ENCODE measurements around the gene CRHR2.

The CRHR2 gene

DNA sequence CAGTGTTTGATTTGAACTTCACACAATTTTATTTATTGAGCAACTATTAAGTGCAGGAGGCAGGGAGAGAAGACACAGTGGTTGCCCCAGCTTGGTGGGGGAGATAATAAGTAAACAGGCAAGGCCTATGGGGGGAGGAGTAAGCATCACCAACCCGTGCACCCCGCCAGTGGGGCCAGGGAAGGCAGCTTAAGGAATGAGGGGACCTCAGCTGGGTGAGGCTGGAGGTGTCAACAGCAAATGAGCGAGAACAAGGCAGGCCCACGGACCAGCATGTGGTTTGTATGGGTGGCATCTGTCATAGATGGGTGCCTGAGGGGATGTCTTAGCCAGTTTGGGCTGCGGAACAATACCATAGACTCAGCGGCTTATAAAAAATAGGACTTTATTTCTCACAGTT, 24.1 kb upstream of the CRHR2 start:
- no peak for DNase-seq

DNA sequence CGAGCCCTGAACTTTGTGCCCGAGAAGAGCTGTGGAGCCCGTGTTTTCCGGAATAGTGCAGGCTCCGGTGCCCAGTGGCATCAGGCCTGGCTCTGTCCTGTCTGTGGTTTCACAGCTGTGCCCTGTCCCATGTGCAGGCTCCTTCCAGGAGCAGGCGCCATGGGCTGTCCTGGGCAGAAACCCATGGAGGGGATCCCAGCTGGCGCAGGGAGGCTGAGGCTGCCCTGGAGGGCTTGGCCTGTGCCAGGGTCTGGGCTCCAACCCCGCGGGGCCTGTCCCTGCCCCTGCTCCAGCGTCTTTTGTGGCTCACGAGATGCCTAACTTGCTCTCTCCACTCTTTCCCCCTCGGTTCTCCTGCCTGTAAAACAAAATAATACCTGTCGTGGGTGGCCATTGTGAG, 23.3 kb upstream of the CRHR2 start:
- no peak for DNase-seq

DNA sequence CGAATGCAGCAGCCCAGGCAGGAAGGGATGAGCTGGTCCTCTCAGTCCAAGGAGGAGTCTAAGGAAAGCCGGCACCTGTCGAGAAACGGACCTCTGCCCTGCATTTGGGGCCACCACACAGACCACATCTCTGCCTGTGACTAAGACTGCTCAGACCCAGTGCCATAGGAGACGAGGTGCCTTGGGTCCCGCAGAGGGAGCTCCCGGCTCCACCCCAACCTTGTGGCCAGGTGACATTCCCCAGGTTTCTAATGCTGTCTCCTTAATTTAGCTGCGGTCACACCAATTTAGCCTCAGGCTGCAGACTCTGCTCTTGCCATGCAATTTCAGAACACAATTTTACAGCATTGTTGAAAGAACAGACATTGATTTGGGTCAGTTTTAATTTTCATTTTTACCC, 22.8 kb upstream of the CRHR2 start:
- no peak for DNase-seq

DNA sequence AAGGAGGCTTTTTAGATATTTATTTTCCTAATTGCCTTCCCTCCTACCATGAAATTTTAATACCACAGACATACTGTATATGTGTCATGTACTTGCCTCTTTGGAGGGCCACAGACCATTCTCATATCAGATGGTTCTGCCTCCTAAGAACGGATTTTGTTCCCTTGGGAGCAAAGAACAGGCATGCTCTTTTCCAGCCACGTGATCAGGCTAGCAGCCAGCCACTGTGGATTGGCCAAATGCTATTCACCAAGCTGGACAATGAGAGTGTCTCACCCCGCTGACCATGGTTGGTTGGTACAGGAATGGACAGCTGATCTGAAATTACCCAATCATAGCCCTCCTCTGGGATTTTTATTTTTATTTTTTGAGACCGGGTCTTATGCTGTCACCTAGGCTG, 21.5 kb upstream of the CRHR2 start:
- DNase-seq: no peak

DNA sequence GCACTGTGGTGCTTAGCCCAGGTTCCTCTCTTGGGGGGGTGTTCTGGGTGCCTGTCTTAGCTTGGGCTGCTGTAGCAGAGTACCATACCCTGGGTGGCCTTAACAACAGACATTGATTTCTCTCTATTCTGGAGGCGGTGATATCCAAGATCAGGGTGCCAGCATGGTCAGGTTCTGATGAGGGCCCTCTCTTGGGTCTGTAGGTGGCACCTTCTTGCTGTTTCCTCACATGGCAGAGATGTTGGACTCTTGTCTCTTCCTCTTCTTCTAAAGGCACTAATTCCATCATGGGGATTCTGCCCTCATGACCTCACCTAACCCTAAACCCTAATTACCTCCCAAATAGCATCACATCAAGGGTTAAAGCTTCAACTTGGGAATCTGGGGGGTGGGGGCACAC, 19.9 kb upstream of the CRHR2 start:
- DNase-seq: peak in 1 of 2 donors; percentile 40

DNA sequence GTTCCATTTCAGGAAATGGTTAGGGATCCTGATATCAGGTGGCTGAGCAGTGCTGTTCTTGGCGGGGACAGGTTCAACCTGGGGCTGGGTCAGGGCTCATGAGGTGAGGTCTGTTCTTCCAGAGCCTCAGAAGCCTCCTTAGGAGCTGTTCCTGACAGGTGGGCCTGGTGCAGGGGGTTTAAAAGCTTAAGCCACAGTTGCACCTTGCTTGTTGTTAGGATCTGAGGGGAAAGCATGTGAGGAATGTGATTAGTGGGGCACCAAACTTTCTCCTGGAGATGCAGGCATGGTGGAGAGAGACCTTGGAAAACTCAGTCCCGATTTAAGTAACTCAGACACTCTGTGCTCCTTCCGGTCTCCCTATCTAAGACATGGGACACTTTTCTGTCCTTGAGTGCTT, 18.7 kb upstream of the CRHR2 start:
- DNase-seq: no peak

DNA sequence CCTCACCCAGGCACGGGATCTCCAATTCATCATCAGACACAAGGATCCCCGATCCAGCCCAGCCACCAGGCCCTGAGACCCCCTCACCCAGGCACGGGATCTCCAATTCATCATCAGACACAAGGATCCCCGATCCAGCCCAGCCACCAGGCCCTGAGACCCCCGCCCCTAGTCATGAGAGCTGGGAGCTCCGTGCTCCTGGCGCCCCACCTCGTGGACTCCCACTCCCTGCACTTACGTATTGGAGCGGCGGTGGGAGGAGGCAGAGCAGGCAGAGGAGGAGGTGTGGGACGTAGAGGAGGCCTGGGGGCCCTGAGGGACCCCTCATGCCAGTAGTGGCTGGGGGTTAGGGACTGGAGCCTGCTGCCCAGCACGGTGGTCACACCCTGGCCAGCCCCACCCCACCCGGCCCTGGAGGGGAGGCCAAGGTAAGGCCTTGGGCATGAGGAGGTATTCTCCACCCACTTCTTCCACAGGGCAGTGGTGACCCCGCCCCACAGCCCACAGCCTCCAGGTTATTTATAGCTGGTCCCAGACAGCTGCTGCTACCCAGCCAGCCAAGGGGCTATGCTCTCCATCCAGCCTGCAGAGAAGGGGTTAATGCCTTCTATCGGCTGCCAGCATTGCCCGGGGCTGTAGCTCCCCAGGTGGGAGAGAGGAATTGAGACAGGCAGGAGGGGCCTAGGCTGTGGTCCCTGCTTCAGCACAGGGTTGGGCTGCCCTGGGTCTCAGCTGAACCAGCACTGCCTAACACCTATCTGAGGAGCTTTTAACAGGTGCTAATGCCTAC, 17.6 kb upstream of the CRHR2 start:
- no peak for DNase-seq

DNA sequence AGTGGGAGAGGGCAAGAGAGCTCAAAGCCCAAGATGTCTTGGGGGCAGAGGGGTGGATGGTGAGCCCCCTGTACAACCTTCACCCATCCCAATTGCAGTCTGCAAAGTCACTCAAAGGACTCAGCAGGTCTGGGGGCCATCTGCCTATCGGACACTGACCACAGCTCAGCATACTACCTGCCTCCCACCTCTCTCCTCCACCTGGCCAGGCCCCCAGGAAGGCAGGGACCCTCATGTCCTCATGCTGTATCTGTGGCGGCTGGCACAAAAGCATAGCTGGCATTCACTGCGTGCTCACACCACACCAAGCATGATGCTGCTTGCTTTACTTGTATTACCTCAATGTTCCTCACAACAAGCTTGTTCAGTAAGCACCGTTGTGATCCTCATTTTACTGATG, 16.2 kb upstream of the CRHR2 start:
- no peak for DNase-seq

DNA sequence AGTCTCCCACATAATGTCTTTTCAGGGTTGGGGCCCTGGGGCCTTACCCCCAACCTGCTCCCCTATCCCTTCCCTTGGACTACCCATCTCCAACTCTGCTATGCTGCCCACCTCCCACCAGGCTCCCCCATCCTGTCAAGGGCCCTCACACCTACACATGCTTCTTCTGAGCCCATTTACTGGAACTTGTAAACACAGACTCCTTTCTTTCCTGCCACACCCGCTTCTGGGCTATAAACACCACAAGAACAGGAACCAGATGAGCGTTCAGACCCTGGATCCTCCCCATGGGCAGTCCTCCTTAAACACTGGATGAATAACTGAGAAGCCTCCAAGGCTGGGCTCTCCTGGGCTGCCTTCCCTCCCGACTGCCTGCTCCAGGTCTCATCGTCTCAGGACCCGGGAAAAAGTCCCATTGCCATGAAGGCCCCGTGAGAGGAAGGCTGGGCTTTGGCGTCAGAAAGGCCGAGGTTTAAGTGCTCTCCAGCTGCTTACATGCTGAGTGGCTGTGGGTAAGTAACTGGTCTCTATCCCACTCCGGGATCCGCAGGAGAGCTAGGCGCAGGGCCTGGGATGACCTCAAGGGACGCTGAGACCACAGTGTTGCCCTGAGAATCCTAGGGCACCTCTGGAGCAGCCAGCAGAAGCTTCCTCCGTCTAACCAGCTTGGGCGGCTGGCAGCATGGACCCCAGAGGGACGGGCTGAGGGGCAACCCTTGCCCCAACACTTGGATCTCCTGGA, 15.6 kb upstream of the CRHR2 start:
- DNase-seq: no peak

DNA sequence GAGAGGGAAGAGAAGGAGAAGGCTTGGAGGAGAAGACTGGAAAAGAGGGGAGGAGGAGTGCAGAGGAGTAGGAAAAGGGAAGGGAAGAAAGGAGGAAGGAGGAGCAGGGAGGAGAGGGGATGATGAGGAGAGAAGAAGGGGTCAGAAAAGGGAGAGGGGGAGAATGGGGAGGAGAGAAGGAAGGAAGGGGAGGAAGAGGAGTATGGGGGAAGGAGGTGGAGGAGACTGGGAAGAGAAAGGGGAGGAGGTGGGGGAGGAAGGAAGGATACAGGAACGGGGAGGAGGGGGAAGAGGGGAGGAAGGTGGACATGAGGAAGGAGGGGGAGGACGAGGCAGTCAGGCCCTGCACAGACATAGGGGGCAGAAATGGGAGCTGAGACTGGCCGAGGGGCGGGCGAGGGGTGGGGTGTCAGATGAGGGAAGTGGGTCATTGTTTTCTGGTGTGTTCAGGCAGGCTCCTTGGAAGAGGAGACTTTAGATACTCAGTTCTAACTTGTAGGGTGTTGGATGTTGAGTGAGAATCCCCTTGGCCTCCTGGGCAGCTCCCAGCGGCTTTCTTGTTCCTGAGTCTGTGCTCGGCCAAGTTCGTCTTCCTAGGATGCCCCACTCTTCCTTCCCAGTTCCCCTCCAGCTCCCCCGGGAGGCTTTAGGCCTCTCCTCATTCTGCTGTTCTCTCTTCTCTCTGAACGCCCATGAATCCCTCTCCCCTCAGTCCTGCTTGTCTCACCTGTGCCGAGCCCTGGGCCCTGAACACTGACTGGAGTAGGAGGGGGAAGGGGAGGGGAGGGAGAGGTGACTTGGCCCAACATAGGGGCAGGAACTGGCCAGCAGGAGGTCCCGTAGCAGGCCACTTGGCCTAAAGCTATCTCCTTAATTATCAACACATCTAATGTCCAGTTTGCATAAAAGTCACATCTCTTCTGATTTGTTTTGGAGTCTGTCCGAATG, 12.8 kb upstream of the CRHR2 start:
- no peak for DNase-seq

DNA sequence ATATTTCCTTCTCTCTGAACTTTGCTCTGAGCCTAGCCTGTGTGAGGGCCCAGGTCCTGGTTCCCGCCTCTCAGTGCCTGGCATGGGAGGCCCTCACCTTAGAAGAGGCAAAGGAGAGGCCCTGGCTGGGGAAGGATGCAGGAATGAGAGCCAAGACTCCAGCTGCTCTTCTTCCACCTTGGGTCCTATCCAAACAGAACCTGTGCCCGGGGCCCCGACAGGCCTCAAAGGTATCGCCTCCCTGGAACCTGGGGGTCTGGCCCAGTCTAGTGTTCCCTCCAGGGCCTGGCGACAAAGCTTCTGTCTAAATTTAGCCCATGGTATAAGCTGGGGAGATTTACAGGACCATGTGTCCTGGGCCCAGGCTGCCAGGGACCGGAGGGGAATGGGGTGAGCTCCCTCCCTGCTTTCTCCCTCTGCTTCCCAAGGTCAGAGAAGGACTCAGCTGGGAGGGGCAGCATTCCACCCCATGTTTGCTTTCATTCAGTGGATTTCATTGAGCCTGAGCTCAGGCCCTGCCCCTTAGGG, 12.0 kb upstream of the CRHR2 start:
- DNase-seq: no peak

DNA sequence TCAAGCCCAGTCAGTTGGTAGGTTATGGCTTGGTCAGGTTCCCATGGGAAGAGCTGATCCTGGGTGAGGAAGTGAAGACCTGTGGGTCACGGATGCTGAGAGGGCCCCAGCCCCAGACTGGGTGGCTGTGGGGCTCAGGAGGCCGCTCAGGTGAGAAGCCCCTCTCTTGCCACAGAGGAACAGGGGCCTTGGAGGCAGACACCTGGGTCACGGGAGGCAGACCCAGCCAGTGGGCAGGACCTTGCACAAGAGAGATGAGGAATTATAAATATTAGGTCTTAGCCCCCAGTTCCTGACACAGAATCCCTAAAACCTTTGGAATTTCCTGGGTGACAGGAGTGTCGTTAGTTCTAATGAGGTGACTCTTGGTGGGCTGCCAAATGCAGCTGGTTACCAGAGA, 10.6 kb upstream of the CRHR2 start:
- no peak for DNase-seq

DNA sequence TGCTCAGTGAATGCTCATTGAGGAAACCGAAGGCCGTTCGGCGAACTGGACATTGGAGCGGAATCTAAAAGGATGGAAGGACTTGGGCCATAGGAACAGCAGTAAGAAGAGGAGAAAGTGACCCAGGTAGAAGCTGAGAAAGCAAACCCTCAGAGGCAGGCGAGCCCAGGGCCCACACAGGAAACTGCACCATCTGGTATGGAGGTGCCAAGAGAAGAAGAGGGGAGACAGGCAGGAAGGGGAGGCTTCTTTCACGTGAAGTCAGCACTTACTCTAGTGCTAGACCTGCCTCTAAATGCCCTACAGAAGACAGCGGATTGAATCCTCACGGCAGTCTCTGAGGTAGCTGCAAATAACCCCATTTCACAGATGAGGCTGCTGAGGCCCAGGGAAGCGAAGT, 10.2 kb upstream of the CRHR2 start:
- DNase-seq: no peak

DNA sequence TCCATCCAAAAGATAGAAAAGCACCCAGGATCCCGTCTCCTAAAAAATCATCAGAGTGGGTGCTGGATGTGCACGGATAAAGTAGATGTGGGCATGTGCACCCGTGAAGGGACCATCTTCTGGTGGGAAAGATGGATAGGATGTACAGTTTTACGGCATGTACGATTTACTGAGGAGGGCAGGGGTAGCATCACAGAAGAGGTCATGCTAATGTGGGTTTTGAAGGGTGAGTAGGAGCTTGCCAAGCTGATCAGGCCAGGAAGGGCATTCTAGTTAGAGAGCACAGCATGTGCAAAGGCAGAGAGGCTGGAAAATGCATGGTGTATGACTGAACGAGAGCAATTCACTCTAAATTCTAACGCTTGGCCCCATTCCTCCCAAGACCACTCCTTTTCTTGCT, 7.8 kb upstream of the CRHR2 start:
- no peak for DNase-seq

DNA sequence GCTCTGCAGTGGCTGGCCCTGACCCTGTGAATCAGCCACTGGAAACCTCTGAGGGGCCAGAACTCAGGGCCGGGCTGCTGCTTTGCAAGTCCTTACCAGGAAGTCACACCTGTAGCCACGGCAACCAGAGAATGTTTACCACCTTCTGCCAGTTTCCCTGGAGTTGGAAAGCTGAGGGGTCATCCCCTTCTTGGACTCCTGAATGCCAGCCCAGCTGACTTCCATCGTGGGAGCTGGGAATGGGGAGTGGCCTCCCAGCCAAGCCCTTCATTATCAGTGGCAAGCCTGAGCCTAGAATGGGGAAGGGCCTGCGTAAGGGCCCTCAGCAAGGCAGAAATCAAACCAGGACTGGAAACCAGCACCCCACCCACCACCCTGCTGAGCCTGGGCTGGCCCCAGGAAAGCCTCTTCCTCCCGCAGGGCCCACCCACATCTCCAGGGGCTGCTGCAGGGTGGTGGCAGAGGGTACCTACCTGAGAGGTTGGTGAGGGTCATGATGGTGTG, 6.5 kb upstream of the CRHR2 start:
- no peak for DNase-seq

DNA sequence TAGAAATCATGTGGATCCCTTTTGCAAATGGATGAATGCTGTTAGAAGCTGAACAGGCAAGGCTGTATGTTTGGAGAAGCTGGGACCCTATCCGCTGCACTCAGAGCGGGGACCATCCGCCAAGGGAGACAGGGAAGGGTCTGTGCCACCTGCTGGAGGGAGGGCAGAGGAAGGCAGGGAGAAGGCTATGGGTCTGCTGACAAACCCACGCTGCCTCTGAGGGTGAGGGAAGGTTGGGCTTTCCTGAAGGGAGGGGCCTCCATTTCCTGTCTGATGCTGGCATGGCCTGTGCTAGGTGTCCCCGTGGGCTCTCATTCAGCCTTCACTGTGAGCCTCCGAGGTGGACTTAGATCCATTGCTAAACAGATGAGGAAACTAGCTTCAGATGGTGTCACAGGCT, 5.3 kb upstream of the CRHR2 start:
- no peak for DNase-seq

DNA sequence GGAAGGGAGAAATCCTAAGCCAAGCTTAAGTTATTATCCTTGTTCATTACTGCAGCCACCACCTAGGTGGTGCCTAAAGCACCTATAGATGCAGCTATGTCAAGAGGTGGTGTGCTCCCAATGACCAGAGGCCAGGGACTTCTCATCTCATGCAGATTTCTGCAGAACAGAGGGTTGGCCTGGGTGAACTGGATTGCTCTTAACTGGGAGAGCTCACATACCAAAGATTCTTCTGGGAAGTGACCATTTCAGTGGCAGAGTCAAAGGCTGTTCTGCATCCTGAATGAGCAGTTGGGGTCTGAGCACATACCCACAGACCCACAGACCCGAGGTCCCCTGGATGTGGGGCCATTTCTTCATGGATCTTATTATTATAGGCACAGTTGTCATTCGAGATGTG, 2.1 kb upstream of the CRHR2 start:
- DNase-seq: no peak

DNA sequence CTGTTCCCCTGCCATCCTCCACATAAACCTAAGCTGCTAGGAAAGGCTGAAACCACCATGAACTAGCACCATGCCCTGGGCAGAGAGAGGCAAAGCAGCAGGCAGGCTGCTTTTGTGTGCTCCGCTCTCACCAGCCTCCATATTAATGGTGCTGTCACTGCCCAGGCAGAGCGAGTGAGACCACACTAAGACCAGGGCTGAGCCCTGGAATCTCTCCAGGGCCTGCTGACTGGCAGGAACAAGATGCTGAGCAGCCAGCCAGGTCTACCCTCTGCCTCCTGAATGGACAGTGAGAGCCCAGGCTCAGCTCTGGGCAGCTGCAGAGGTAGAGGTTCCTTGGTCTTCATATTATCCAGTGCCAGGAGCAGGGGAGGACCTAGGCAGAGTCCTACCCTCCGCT, 1.6 kb upstream of the CRHR2 start:
- DNase-seq: no peak

DNA sequence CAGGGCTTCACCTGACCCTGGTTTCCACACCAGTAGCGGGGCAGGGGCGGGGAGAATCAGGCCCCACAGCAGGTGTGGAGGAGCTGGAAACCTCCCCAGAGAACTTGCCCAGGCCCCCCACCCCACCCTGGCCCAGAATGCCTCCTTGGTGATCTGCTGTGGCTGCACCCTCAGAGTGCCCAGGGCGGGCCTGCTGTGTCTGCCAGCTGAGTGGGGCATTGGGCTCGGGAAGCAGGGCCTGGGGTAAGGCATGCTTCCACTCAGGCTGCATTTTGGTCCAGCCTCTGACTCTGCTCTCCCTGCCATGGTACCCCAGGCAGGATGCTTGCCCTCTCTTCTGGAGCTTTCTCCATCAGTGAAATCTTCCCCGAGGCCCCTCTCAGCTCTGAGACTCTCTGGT, 1.1 kb upstream of the CRHR2 start:
- DNase-seq: no peak

DNA sequence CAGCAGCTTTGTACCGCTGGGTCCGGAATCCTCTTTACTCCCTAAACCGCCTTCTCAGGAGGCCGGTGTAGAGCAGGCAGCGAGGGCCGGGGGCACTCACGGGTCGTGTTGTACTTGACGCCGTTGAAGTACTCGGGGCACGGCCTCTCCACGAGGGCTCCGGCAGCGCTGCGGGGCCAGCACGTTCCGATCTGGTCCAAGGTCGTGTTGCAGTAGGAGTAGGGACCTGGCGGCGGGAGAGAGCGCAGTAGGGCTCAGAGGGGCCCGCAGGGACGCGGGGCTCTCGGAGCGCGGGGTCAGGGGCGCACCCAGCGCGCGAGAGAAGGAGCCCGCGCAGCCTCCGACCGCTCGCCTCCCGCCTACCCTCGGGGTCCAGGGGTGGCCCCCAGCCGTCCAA, 443 bp downstream of the CRHR2 start:
- DNase-seq: no peak

DNA sequence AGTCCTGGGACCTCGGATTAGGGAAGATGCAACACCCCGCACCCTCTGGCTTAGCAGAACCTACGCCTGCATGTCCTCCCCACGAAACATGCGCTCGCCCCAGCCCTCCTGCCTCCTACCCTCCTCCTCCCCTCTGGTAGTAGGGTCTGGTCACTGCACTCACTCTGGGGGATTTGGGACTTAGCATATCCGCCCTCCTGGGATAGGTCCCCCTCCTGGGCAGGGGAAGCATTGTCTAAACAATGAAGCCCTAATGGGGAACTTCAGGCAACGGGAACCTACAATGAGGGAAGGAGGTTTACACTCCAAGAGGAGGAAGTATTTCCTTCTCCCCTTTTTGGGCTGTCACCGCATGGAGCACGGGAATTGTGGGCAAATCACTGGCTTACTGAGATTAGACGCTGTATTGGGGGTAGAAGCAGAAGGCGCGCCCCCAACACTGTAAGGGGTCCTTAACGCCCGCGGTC, 892 bp downstream of the CRHR2 start:
- DNase-seq: no peak

DNA sequence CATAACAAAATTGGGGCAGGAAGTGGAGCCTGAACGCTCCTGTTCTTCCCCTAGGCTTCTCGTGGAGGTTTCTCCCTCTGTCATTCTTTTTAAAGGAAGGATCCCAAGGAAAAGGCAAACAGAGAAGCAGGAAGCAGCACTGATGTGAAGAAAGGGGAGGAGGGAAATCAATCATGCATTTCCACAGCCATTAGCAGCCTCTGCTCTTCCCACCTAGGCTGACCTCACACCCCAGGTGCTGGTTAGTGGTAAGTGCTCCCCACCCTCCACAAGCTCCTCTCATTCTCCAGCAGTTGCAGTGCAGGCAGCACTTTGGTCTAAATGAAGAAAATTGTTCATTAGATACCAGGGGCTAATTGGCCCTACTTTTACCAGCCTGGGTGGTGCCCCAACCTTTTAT, 2.6 kb downstream of the CRHR2 start:
- DNase-seq: no peak

DNA sequence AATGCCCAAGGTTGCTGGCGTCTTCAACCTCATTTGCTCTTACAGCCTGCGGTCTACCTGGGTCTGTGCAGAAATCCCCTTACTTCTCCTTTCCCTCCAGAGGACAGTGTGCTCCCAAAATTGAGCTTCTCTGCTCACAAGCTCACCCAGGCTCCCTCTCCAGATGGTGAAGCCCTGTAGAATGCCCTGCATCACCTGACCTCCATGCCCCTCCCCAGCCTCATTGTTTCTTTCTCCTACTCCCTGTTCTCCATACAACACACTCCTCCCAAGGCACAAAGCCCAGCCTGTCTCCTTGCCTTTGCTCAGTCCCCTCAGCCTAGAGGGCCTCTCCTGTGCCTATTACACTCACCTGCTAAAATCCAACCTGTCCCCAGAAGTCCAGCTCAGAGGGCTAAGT, 3.5 kb downstream of the CRHR2 start:
- no peak for DNase-seq
